GM10248 (cell line): ENCODE results near the gene LTBR.

ENCODE experiments used
- CTCF ChIA-PET: fragments of 300-600 bp; sonication (Branson Sonifier 250); formaldehyde crosslinking; extraction: SDS; loops from one replicate; lab custom pipeline; 2021; ENCODE audit warnings: antibody characterized with exemption; lab: Yijun Ruan, JAX
- POLR2A ChIA-PET: fragments of 350-650 bp; sonication (Branson Sonifier 250); formaldehyde crosslinking; extraction: SDS; loops from one replicate; lab custom pipeline; 2020; ENCODE audit warnings: antibody characterized with exemption; lab: Yijun Ruan, JAX
- DNase-seq: peaks from one replicate; pipeline ENCODE4 v3.0.0; 2012; ENCODE audit errors: extremely low spot score
- TF ChIP-seq, protein P1 (sequence below): IDR thresholded peaks from 2 replicates; pipeline ENCODE4 v1.5.1; 2012; ENCODE audit warnings: mild to moderate bottlenecking, low read depth; ENCODE audit errors: extremely low read depth, missing control alignments, control extremely low read depth

LTBR gene

GRCh38 chr12:6380141-6381121 is 3.5 kb upstream of the LTBR start:
- ChIA-PET CTCF (interaction anchor here (1.2 kb wide), 1 partner anchor 13 kb away, joined by 3 read pairs; no protein-coding TSS in a partner anchor), POLR2A (interaction anchor here (0.5 kb wide), 1 partner anchor 507 kb away, joined by 4 read pairs; no protein-coding TSS in a partner anchor)
- TF ChIP-seq, protein P1, sequence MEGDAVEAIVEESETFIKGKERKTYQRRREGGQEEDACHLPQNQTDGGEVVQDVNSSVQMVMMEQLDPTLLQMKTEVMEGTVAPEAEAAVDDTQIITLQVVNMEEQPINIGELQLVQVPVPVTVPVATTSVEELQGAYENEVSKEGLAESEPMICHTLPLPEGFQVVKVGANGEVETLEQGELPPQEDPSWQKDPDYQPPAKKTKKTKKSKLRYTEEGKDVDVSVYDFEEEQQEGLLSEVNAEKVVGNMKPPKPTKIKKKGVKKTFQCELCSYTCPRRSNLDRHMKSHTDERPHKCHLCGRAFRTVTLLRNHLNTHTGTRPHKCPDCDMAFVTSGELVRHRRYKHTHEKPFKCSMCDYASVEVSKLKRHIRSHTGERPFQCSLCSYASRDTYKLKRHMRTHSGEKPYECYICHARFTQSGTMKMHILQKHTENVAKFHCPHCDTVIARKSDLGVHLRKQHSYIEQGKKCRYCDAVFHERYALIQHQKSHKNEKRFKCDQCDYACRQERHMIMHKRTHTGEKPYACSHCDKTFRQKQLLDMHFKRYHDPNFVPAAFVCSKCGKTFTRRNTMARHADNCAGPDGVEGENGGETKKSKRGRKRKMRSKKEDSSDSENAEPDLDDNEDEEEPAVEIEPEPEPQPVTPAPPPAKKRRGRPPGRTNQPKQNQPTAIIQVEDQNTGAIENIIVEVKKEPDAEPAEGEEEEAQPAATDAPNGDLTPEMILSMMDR: no peak
- DNase-seq: no peak

- ChIA-PET CTCF (interaction anchor here (1.0 to 1.3 kb wide), 2 partner anchors 8 to 11 kb away, joined by 3 read pairs; no protein-coding TSS in a partner anchor), POLR2A (no interaction called here)
- TF ChIP-seq, protein P1: no peak
- no peak for DNase-seq
These were observed 1.6 kb upstream of the LTBR start for GRCh38 chr12:6382371-6382770.

- CTCF ChIA-PET: interaction anchor here (1.0 to 1.5 kb wide), 3 partner anchors 8 to 14 kb away, joined by 3 to 4 read pairs (median 3); no protein-coding TSS in a partner anchor
- no peak for DNase-seq
- POLR2A ChIA-PET: no interaction called here
- TF ChIP-seq, protein P1: no peak
These were observed 980 bp upstream of the LTBR start for GRCh38 chr12:6382982-6383381.

DNA sequence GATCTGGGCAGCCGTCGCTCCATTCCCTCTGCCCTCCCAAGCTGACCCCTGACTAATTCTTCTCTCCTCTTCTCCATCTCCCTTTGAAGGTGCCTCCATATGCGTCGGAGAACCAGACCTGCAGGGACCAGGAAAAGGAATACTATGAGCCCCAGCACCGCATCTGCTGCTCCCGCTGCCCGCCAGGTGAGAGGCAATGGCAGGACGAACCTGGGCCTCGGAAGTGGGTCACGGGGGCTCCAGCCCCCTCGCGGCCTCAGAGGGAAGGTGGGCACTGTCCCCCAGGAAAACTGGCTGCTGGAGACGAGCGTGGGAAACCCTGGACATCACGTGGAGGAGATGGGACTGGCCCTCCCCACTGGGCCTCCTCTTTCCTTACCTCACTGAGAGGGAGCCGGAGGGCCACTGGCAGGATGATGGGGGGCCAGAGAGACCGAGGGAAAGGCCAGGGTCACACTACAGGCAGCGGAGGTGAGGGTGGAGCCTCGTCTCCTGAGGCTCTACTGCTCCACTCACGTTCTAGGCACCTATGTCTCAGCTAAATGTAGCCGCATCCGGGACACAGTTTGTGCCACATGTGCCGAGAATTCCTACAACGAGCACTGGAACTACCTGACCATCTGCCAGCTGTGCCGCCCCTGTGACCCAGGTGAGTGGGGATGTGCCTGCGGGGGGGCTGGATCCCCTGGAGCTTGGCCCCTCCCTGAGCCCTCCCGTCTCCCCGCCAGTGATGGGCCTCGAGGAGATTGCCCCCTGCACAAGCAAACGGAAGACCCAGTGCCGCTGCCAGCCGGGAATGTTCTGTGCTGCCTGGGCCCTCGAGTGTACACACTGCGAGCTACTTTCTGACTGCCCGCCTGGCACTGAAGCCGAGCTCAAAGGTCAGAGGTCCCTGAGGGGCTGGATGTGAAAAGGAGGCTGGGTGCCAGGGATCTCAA is 806 bp downstream of the LTBR start:
- ChIA-PET CTCF (no interaction called here), POLR2A (no interaction called here)
- no peak for DNase-seq
- TF ChIP-seq, protein P1: no peak

DNA sequence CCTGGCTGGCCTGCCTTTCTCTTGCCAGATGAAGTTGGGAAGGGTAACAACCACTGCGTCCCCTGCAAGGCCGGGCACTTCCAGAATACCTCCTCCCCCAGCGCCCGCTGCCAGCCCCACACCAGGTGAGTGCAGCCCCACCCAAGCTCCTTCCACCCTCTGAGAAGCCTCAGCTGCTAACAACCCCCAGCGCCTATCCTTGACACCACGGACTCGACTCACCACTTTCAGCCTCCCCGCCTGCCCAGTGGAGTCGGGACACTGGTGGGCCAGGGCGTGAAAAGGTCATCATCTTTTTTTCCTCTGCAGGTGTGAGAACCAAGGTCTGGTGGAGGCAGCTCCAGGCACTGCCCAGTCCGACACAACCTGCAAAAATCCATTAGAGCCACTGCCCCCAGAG is 2.1 kb downstream of the LTBR start:
- TF ChIP-seq, protein P1: no peak
- DNase-seq: no peak
- ChIA-PET CTCF (no interaction called here), POLR2A (no interaction called here)

DNA sequence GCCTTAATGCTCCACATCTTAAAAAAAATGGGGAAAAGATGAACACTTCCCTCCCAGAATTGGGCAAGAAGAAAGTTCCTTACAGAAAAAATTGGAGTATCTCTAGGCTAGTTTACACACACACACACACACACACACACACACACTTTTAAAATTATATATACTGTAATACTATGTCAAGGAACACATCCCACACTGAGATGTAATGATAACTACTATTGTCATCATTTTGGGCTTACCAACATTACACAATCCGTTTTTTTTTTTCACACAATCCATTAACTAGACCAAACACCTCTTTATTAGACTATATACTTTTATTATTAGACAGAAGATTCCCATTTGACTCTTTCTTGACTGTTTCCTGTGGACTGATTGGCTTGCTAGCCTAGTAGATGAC is 2.5 kb downstream of the LTBR start:
- CTCF ChIA-PET: no interaction called here
- DNase-seq: no peak
- POLR2A ChIA-PET: no interaction called here
- TF ChIP-seq, protein P1: no peak
